HEK293 (cell line): ENCODE results near the gene SH3GL1.

ENCODE experiments used
- CTCF ChIA-PET: fragments of 350-600 bp; formaldehyde crosslinking; extraction: SDS; loops from one replicate; lab custom pipeline; 2021; ENCODE audit warnings: antibody characterized with exemption; lab: Yijun Ruan, JAX
- POLR2A ChIA-PET: fragments of 300-600 bp; formaldehyde crosslinking; extraction: SDS; loops from one replicate; lab custom pipeline; 2020; ENCODE audit warnings: antibody characterized with exemption, inconsistent platforms; lab: Yijun Ruan, JAX
- H3K27ac ChIP-seq: fragments of 200-500 bp; sonication (Bioruptor generic); 2 replicates; pipeline ENCODE4 v1.5.1; 2014; ENCODE audit warnings: low read depth, low read length, control low read depth, inconsistent platforms; ENCODE audit errors: extremely low read depth
- H3K36me3 ChIP-seq, 2 experiments: fragments of 200-500 bp in 1 of 2; sonication (Bioruptor generic) in 1 of 2; 1 replicate in 1 of 2; 2 replicates in 1 of 2; pipeline ENCODE4 v1.5.1; 2014 to 2017; ENCODE audit warnings: inconsistent platforms in 2 of 2, low read length in 2 of 2; ENCODE audit not compliant: control insufficient read depth in 2 of 2, insufficient read depth in 1 of 2
- H3K4me1 ChIP-seq: fragments of 200-500 bp; sonication (Bioruptor generic); 2 replicates; pipeline ENCODE4 v1.5.1; 2014; ENCODE audit warnings: mild to moderate bottlenecking, low read length, inconsistent platforms; ENCODE audit not compliant: control insufficient read depth, insufficient read depth
- H3K4me3 ChIP-seq: 2 replicates; pipeline ENCODE4 v1.5.1; 2011; ENCODE audit warnings: low read depth, mild to moderate bottlenecking, control low read depth, low read length, moderate library complexity
- H3K9me3 ChIP-seq: fragments of 200-500 bp; sonication (Bioruptor generic); 2 replicates; pipeline ENCODE4 v1.5.1; 2014; ENCODE audit warnings: low read depth, low read length, inconsistent platforms; ENCODE audit not compliant: control insufficient read depth, insufficient read depth
- KLF1 ChIP-seq: fragments of 450-650 bp; formaldehyde crosslinking; IDR thresholded peaks from 2 replicates; pipeline ENCODE4 v1.5.1; 2016; ENCODE audit warnings: missing biosample characterization, missing genetic modification characterization
- MEIS1 ChIP-seq: sonication (generic); formaldehyde crosslinking; IDR thresholded peaks from 2 replicates; pipeline ENCODE4 v1.8.1; 2022; ENCODE audit warnings: missing genetic modification reagents, mild to moderate bottlenecking, borderline replicate concordance
- SALL2 ChIP-seq: fragments of 450-650 bp; formaldehyde crosslinking; IDR thresholded peaks from 2 replicates; pipeline ENCODE4 v1.5.0; 2017; ENCODE audit warnings: missing biosample characterization, mild to moderate bottlenecking, missing genetic modification characterization, borderline replicate concordance
- SP7 ChIP-seq: fragments of 450-650 bp; formaldehyde crosslinking; IDR thresholded peaks from 2 replicates; pipeline ENCODE4 v1.5.1; 2016; ENCODE audit warnings: missing biosample characterization, missing genetic modification characterization
- ZBTB20 ChIP-seq: fragments of 450-650 bp; formaldehyde crosslinking; IDR thresholded peaks from 2 replicates; pipeline ENCODE4 v1.5.1; 2016; ENCODE audit warnings: missing biosample characterization, missing genetic modification characterization
- ZFHX2 ChIP-seq: fragments of 450-650 bp; formaldehyde crosslinking; conservative IDR thresholded peaks from 2 replicates; pipeline ENCODE4 v1.5.1; 2016; ENCODE audit warnings: missing biosample characterization, missing genetic modification characterization
- ZFP41 ChIP-seq: fragments of 450-650 bp; formaldehyde crosslinking; IDR thresholded peaks from 2 replicates; pipeline ENCODE4 v1.5.1; 2016; ENCODE audit warnings: missing biosample characterization, missing genetic modification characterization, borderline replicate concordance
- ZFP69B ChIP-seq: fragments of 450-650 bp; formaldehyde crosslinking; IDR thresholded peaks from 2 replicates; pipeline ENCODE4 v1.5.1; 2016; ENCODE audit warnings: missing biosample characterization, missing genetic modification characterization
- ZNF132 ChIP-seq: fragments of 450-650 bp; formaldehyde crosslinking; IDR thresholded peaks from 2 replicates; pipeline ENCODE4 v1.5.1; 2017; ENCODE audit warnings: missing biosample characterization, missing genetic modification characterization, borderline replicate concordance
- ZNF157 ChIP-seq: fragments of 450-650 bp; formaldehyde crosslinking; IDR thresholded peaks from 2 replicates; pipeline ENCODE4 v1.5.1; 2016; ENCODE audit warnings: missing biosample characterization, missing genetic modification characterization
- ZNF175 ChIP-seq: fragments of 450-650 bp; formaldehyde crosslinking; IDR thresholded peaks from 2 replicates; pipeline ENCODE4 v1.5.1; 2016; ENCODE audit warnings: missing biosample characterization, missing genetic modification characterization
- ZNF211 ChIP-seq: fragments of 450-650 bp; formaldehyde crosslinking; IDR thresholded peaks from 2 replicates; pipeline ENCODE4 v1.5.1; 2016; ENCODE audit warnings: low read depth, missing biosample characterization, missing genetic modification characterization
- ZNF214 ChIP-seq: fragments of 450-650 bp; formaldehyde crosslinking; IDR thresholded peaks from 2 replicates; pipeline ENCODE4 v1.5.1; 2017; ENCODE audit warnings: missing biosample characterization, mild to moderate bottlenecking, missing genetic modification characterization, borderline replicate concordance
- ZNF223 ChIP-seq: fragments of 450-650 bp; formaldehyde crosslinking; IDR thresholded peaks from 2 replicates; pipeline ENCODE4 v1.5.1; 2016; ENCODE audit warnings: missing biosample characterization, missing genetic modification characterization
- ZNF24 ChIP-seq: fragments of 450-650 bp; formaldehyde crosslinking; IDR thresholded peaks from 2 replicates; pipeline ENCODE4 v1.5.1; 2016; ENCODE audit warnings: missing biosample characterization, missing genetic modification characterization
- ZNF433 ChIP-seq: fragments of 450-650 bp; formaldehyde crosslinking; IDR thresholded peaks from 2 replicates; pipeline ENCODE4 v1.5.1; 2016; ENCODE audit warnings: missing biosample characterization, missing genetic modification characterization, low read depth
- ZNF473 ChIP-seq: fragments of 450-650 bp; formaldehyde crosslinking; IDR thresholded peaks from 2 replicates; pipeline ENCODE4 v1.5.1; 2017; ENCODE audit warnings: missing biosample characterization, missing genetic modification characterization
- ZNF626 ChIP-seq: fragments of 450-650 bp; sonication (Bioruptor Pico); formaldehyde crosslinking; IDR thresholded peaks from 2 replicates; pipeline ENCODE4 v1.5.1; 2018; ENCODE audit warnings: missing biosample characterization, missing genetic modification characterization, inconsistent platforms
- ZNF664 ChIP-seq: fragments of 450-650 bp; formaldehyde crosslinking; IDR thresholded peaks from 2 replicates; pipeline ENCODE4 v1.5.1; 2016; ENCODE audit warnings: missing biosample characterization, missing genetic modification characterization
- ZNF747 ChIP-seq: fragments of 450-650 bp; formaldehyde crosslinking; IDR thresholded peaks from 2 replicates; pipeline ENCODE4 v1.5.1; 2016; ENCODE audit warnings: missing biosample characterization, missing genetic modification characterization
- ZNF791 ChIP-seq: fragments of 450-650 bp; formaldehyde crosslinking; IDR thresholded peaks from 2 replicates; pipeline ENCODE4 v1.5.1; 2016; ENCODE audit warnings: missing biosample characterization, missing genetic modification characterization
- TF ChIP-seq, protein P1 (sequence below): fragments of 450-650 bp; formaldehyde crosslinking; IDR thresholded peaks from 2 replicates; pipeline ENCODE4 v1.5.1; 2017; ENCODE audit warnings: missing biosample characterization, missing genetic modification characterization
- TF ChIP-seq, protein P2 (sequence below): fragments of 450-650 bp; formaldehyde crosslinking; IDR thresholded peaks from 2 replicates; pipeline ENCODE4 v1.5.1; 2016; ENCODE audit warnings: missing biosample characterization, missing genetic modification characterization
- TF ChIP-seq, protein P3 (sequence below): fragments of 450-650 bp; formaldehyde crosslinking; IDR thresholded peaks from 2 replicates; pipeline ENCODE4 v1.5.1; 2016; ENCODE audit warnings: missing biosample characterization, missing genetic modification characterization
- TF ChIP-seq, protein P4 (sequence below): fragments of 450-650 bp; formaldehyde crosslinking; IDR thresholded peaks from 2 replicates; pipeline ENCODE4 v1.5.1; 2016; ENCODE audit warnings: missing biosample characterization, missing genetic modification characterization

The SH3GL1 gene

DNA sequence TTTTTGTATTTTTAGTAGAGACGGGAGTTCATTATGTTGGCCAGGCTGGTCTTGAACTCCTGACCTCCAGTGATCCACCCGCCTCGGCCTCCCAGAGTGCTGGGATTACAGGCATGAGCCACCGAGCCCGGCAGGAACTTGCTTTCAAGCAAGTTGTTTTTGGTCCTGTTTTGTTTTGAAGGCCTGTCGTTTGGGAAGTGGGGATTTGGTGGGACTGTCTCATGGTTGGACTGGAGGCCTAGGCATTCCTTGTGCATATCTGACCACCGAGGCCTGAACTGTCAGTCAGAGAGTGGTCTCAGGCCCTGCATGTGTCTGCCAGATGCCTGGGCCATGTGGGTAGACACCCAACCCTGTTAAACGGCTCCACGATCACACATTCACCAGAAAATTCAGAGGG is 30.9 kb upstream of the SH3GL1 start:
- Histone ChIP-seq H3K4me1 (no peaks in the 10 kb centered on the region), H3K27ac (no peak overlapping the region), H3K36me3 (peaks cover 57 to 85% of the 10 kb centered on the region in 2 experiments; a peak in 2 of 3 replicates), H3K9me3 (no peaks in the 10 kb centered on the region), H3K4me3 (no peak overlapping the region)
- ChIA-PET POLR2A (no interaction called here), CTCF (no interaction called here)
- TF ChIP-seq ZNF747 (tag by site-specific recombination), result no peak
- TF ChIP-seq ZNF433 (tag by site-specific recombination), result no peak

DNA sequence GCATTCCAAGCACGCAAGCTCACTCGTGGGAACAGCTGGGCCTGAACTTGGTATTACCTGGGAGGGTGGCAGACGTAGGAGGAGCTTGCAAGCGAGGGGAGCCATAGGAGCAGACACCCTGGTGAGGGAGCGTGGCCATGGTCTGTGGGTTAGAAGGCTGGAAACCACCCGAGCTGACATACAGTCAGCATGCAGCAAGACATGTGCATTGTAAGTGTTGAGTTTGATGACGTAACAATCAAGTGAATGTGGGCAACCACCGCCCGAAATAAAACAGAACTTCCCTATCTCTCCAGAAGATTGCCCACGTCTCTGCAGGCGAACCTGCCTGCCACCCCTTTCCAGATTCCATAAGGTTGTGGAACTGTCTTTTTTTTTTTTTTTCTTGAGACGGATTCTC is 30.4 kb upstream of the SH3GL1 start:
- POLR2A ChIA-PET, result interaction anchor here (0.6 kb wide), 1 partner anchor 134 kb away, joined by 4 read pairs; no protein-coding TSS in a partner anchor
- H3K36me3 ChIP-seq, result peaks cover 60 to 85% of the 10 kb centered on the region in 2 experiments
- CTCF ChIA-PET, result interaction anchor here (0.6 kb wide), 1 partner anchor 122 kb away, joined by 4 read pairs; no protein-coding TSS in a partner anchor

DNA sequence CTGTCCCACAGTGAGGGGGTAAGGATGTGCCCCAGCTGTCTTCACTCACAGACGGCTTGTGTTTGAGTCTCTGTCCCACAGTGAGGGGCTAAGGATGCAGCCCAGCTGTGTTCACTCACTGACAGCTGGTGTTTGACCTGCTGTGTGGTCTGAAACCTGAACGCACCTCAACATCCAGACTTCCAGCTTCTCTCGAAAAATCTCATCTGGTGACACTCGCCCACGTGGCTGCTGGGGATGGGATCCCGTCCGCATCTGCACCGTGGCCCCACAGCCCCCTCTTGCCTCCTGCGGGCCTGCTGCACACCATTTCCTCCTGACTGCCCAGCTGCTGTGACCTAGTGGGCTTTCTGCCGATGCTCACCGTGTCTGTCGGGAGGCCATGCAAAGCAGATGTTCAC is 29.4 kb upstream of the SH3GL1 start:
- H3K4me3 ChIP-seq, result no peak overlapping the region
- ChIA-PET CTCF (interaction anchor here (1.2 kb wide), 1 partner anchor 14 kb away, joined by 3 read pairs; no protein-coding TSS in a partner anchor), POLR2A (interaction anchor here (0.8 to 1.6 kb wide), 2 partner anchors 13 to 20 kb away, joined by 4 to 8 read pairs; no protein-coding TSS in a partner anchor)
- no peaks in the 10 kb centered on the region for H3K9me3 ChIP-seq
- H3K4me1 ChIP-seq, result no peaks in the 10 kb centered on the region
- H3K36me3 ChIP-seq, result peaks cover 60 to 87% of the 10 kb centered on the region in 2 experiments
- TF ChIP-seq ZNF223 (no peak), ZNF157 (tag by site-specific recombination) (no peak), ZBTB20 (tag by site-specific recombination) (no peak), ZNF473 (no peak)
- no peak overlapping the region for H3K27ac ChIP-seq

More for the DNA sequence above, 30.4 kb upstream of the SH3GL1 start:
- H3K27ac ChIP-seq, result no peak overlapping the region
- H3K4me3 ChIP-seq, result no peak overlapping the region
- TF ChIP-seq, protein P1, sequence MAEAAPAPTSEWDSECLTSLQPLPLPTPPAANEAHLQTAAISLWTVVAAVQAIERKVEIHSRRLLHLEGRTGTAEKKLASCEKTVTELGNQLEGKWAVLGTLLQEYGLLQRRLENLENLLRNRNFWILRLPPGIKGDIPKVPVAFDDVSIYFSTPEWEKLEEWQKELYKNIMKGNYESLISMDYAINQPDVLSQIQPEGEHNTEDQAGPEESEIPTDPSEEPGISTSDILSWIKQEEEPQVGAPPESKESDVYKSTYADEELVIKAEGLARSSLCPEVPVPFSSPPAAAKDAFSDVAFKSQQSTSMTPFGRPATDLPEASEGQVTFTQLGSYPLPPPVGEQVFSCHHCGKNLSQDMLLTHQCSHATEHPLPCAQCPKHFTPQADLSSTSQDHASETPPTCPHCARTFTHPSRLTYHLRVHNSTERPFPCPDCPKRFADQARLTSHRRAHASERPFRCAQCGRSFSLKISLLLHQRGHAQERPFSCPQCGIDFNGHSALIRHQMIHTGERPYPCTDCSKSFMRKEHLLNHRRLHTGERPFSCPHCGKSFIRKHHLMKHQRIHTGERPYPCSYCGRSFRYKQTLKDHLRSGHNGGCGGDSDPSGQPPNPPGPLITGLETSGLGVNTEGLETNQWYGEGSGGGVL (tag by site-specific recombination), result no peak
- no peak for TF ChIP-seq ZFP41 (tag by site-specific recombination)
- no peak for TF ChIP-seq ZNF132 (tag by site-specific recombination)
- TF ChIP-seq, protein P2, sequence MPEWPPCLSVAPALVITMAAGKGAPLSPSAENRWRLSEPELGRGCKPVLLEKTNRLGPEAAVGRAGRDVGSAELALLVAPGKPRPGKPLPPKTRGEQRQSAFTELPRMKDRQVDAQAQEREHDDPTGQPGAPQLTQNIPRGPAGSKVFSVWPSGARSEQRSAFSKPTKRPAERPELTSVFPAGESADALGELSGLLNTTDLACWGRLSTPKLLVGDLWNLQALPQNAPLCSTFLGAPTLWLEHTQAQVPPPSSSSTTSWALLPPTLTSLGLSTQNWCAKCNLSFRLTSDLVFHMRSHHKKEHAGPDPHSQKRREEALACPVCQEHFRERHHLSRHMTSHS (tag by site-specific recombination), result no peak
- TF ChIP-seq, protein P3, sequence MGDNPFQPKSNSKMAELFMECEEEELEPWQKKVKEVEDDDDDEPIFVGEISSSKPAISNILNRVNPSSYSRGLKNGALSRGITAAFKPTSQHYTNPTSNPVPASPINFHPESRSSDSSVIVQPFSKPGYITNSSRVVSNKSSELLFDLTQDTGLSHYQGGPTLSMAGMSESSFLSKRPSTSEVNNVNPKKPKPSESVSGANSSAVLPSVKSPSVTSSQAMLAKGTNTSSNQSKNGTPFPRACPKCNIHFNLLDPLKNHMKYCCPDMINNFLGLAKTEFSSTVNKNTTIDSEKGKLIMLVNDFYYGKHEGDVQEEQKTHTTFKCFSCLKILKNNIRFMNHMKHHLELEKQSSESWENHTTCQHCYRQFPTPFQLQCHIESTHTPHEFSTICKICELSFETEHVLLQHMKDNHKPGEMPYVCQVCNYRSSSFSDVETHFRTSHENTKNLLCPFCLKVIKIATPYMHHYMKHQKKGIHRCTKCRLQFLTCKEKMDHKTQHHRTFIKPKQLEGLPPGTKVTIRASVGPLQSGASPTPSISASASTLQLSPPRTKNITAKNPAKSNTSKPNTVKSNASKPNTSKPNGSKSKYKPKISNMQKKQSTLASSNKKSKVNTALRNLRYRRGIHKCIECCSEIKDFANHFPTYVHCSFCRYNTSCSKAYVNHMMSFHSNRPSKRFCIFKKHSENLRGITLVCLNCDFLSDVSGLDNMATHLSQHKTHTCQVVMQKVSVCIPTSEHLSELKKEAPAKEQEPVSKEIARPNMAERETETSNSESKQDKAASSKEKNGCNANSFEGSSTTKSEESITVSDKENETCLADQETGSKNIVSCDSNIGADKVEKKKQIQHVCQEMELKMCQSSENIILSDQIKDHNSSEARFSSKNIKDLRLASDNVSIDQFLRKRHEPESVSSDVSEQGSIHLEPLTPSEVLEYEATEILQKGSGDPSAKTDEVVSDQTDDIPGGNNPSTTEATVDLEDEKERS (tag by site-specific recombination), result no peak
- TF ChIP-seq, protein P4, sequence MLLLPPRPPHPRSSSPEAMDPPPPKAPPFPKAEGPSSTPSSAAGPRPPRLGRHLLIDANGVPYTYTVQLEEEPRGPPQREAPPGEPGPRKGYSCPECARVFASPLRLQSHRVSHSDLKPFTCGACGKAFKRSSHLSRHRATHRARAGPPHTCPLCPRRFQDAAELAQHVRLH, result no peak
- TF ChIP-seq ZNF791, result no peak
- TF ChIP-seq ZFHX2, result no peak
- TF ChIP-seq ZNF214 (tag by site-specific recombination), result no peak
- no peak for TF ChIP-seq MEIS1 (CRISPR knock-in tag)
- TF ChIP-seq ZNF664 (tag by site-specific recombination), result no peak
- TF ChIP-seq SP7, result no peak
- no peak for TF ChIP-seq ZNF211 (tag by site-specific recombination)
- no peak for TF ChIP-seq ZFP69B (tag by site-specific recombination)
- TF ChIP-seq ZNF175, result no peak
- TF ChIP-seq ZNF24 (tag by site-specific recombination), result no peak
- TF ChIP-seq ZNF626, result no peak
- no peak for TF ChIP-seq KLF1 (tag by site-specific recombination)
- no peak for TF ChIP-seq SALL2 (tag by site-specific recombination)
- H3K4me1 ChIP-seq, result no peaks in the 10 kb centered on the region
- H3K9me3 ChIP-seq, result no peaks in the 10 kb centered on the region
